ENCODE results near the gene MASP1. TPM values are rescaled to one million over a fixed set of nuclear protein-coding genes. Genes with fewer than 3 reads are reported as not detected.

The MASP1 gene
- total RNA-seq, 1 experiment from 2014 or later, result not detected

DNA sequence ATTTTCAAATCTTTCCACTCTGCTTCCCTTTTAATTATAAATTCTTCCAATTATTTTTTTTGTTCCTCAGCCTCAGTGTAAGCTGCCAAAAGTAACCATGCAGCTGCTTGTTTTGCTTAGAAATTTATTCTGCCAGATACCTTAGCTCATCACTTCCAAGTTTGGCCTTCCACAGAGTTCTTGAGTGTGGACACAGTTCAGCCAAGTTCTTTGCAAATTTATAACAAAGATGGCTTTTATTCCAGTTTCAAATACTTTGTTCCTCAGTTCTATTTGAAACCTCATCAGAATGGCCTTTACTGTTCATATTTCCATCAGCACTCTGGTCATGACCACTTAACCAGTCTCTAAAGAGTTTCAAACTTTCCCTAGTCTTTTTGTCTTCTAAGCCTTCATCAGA is 83.9 kb downstream of the MASP1 start:
- no TSS peak for BruUV-seq (replicated peaks)

DNA sequence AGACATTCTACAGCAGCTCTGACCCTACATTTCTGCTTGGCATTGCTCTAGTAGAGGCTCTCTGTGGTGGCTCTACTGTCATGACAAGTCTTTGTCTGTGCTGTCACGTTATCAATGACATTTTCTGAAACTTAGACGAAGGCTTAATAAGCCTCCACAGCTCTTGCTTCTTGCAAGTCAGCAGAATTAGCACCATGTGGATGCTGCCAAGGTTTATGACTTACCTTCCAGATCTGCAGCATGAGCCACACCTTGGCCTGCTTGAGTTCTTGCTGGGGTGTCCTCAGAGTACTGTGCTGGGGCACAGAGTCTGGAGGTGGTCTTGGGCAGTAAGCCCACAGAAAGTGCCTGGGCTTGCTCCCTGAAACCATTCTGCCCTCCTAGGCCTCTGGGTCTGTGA is 84.5 kb downstream of the MASP1 start:
- Histone ChIP-seq H3K27ac (ENCODE audit: low read length) (no peak overlapping the region), H3K36me3 (ENCODE audit: control insufficient read depth, insufficient read depth, low read length) (no peaks in the 10 kb centered on the region), H3K9me3 (ENCODE audit: control insufficient read depth, insufficient read depth, low read depth, low read length) (no peaks in the 10 kb centered on the region), H3K4me3 (ENCODE audit: low read depth in 2 of 2, low read length in 2 of 2) (no peak overlapping the region), H3K27me3 (ENCODE audit: control insufficient read depth, insufficient read depth, low read length) (peaks cover 23% of the 10 kb centered on the region), H3K4me1 (ENCODE audit: control insufficient read depth, insufficient read depth, low read length) (no peaks in the 10 kb centered on the region)
- POLR2A ChIA-PET, result no interaction called here
- CTCF ChIA-PET, result no interaction called here
- in situ Hi-C loops (cut with HindIII; ENCODE audit: low pct_unique_long_range_greater_than_20kb, low sequenced_read_pairs), result no loop called here
- TF ChIP-seq, protein P1, sequence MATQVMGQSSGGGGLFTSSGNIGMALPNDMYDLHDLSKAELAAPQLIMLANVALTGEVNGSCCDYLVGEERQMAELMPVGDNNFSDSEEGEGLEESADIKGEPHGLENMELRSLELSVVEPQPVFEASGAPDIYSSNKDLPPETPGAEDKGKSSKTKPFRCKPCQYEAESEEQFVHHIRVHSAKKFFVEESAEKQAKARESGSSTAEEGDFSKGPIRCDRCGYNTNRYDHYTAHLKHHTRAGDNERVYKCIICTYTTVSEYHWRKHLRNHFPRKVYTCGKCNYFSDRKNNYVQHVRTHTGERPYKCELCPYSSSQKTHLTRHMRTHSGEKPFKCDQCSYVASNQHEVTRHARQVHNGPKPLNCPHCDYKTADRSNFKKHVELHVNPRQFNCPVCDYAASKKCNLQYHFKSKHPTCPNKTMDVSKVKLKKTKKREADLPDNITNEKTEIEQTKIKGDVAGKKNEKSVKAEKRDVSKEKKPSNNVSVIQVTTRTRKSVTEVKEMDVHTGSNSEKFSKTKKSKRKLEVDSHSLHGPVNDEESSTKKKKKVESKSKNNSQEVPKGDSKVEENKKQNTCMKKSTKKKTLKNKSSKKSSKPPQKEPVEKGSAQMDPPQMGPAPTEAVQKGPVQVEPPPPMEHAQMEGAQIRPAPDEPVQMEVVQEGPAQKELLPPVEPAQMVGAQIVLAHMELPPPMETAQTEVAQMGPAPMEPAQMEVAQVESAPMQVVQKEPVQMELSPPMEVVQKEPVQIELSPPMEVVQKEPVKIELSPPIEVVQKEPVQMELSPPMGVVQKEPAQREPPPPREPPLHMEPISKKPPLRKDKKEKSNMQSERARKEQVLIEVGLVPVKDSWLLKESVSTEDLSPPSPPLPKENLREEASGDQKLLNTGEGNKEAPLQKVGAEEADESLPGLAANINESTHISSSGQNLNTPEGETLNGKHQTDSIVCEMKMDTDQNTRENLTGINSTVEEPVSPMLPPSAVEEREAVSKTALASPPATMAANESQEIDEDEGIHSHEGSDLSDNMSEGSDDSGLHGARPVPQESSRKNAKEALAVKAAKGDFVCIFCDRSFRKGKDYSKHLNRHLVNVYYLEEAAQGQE (IDR thresholded peaks at IDR 0.05; ENCODE audit: insufficient read depth in 1 of 2, low read depth in 2 of 2, low read length in 1 of 2), result no peak
- TF ChIP-seq TCF7L2 (IDR thresholded peaks at IDR 0.05; ENCODE audit: low read depth, low read length), result no peak
- TF ChIP-seq, protein P2, sequence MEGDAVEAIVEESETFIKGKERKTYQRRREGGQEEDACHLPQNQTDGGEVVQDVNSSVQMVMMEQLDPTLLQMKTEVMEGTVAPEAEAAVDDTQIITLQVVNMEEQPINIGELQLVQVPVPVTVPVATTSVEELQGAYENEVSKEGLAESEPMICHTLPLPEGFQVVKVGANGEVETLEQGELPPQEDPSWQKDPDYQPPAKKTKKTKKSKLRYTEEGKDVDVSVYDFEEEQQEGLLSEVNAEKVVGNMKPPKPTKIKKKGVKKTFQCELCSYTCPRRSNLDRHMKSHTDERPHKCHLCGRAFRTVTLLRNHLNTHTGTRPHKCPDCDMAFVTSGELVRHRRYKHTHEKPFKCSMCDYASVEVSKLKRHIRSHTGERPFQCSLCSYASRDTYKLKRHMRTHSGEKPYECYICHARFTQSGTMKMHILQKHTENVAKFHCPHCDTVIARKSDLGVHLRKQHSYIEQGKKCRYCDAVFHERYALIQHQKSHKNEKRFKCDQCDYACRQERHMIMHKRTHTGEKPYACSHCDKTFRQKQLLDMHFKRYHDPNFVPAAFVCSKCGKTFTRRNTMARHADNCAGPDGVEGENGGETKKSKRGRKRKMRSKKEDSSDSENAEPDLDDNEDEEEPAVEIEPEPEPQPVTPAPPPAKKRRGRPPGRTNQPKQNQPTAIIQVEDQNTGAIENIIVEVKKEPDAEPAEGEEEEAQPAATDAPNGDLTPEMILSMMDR (IDR thresholded peaks at IDR 0.05), result no peak
- TF ChIP-seq SIN3A (IDR thresholded peaks at IDR 0.05; ENCODE audit: borderline replicate concordance, insufficient read depth, low read depth, low read length), result no peak
- TF ChIP-seq POLR2AphosphoS5 (IDR thresholded peaks at IDR 0.05; ENCODE audit: low read depth, low read length), result no peak
- DNase-seq (ENCODE audit: low read depth, low spot score) (no peak), ATAC-seq (no peak)
- BruUV-seq (replicated peaks), result no TSS peak
- intact Hi-C loops (cut with micrococcal nuclease; ENCODE audit: unreplicated experiment), result no loop called here

More for the DNA sequence above, 83.9 kb downstream of the MASP1 start:
- ChIA-PET POLR2A (no interaction called here), CTCF (no interaction called here)
- intact Hi-C loops (cut with micrococcal nuclease; ENCODE audit: unreplicated experiment) (no loop called here), in situ Hi-C loops (cut with HindIII; ENCODE audit: low pct_unique_long_range_greater_than_20kb, low sequenced_read_pairs) (no loop called here)
- Histone ChIP-seq H3K27me3 (ENCODE audit: control insufficient read depth, insufficient read depth, low read length) (peaks cover 23% of the 10 kb centered on the region), H3K9me3 (ENCODE audit: control insufficient read depth, insufficient read depth, low read depth, low read length) (no peaks in the 10 kb centered on the region), H3K4me1 (ENCODE audit: control insufficient read depth, insufficient read depth, low read length) (no peaks in the 10 kb centered on the region), H3K36me3 (ENCODE audit: control insufficient read depth, insufficient read depth, low read length) (no peaks in the 10 kb centered on the region), H3K4me3 (ENCODE audit: low read depth in 2 of 2, low read length in 2 of 2) (no peak overlapping the region), H3K27ac (ENCODE audit: low read length) (no peak overlapping the region)
- ATAC-seq, result no peak
- no peak for DNase-seq (ENCODE audit: low read depth, low spot score)
- TF ChIP-seq, protein P2 (IDR thresholded peaks at IDR 0.05), result no peak
- TF ChIP-seq, protein P1 (IDR thresholded peaks at IDR 0.05; ENCODE audit: insufficient read depth in 1 of 2, low read depth in 2 of 2, low read length in 1 of 2), result no peak
- no peak for TF ChIP-seq TCF7L2 (IDR thresholded peaks at IDR 0.05; ENCODE audit: low read depth, low read length)
- no peak for TF ChIP-seq SIN3A (IDR thresholded peaks at IDR 0.05; ENCODE audit: borderline replicate concordance, insufficient read depth, low read depth, low read length)
- TF ChIP-seq POLR2AphosphoS5 (IDR thresholded peaks at IDR 0.05; ENCODE audit: low read depth, low read length), result no peak
